Omental fat pad (tissue), 4 donors: ENCODE results near the gene SPN. TPM values are rescaled to one million over a fixed set of nuclear protein-coding genes. Genes with fewer than 3 reads are reported as not detected.
"Not testable (repeated sequence)": the region's sequence is repeated elsewhere in the genome, so short reads cannot be mapped to it uniquely, and the experiment has no call there.

Experiments
- ATAC-seq: fragments of 150-250 bp; one replicate; pipeline ENCODE4 v1.9.1; 2016; ENCODE audit warnings: mild to moderate bottlenecking, moderate library complexity; ENCODE audit not compliant: low FRiP score
- DNase-seq: peaks from one replicate; pipeline ENCODE4 v3.0.0-alpha.2; 2019; ENCODE audit warnings: low spot score
- total RNA-seq, 4 donors: library from RNA; depleted of rRNA; stranded (reverse); fragments of >200 nt; gene quantifications; one replicate each; pipeline ENCODE4 v1.1.0, GENCODE V29; 2016
- TF ChIP-seq, protein P1 (sequence below), 3 donors: fragments of 450-650 bp; IDR thresholded peaks; one replicate each; pipeline ENCODE4 v1.5.1; 2016 to 2017; ENCODE audit warnings: antibody characterized with exemption in 3 of 3, mild to moderate bottlenecking in 3 of 3, moderate library complexity in 2 of 3

SPN gene
- total RNA-seq, 4 donors from 2014 or later = 0.46 to 4.4 (median 1.1) TPM

DNA sequence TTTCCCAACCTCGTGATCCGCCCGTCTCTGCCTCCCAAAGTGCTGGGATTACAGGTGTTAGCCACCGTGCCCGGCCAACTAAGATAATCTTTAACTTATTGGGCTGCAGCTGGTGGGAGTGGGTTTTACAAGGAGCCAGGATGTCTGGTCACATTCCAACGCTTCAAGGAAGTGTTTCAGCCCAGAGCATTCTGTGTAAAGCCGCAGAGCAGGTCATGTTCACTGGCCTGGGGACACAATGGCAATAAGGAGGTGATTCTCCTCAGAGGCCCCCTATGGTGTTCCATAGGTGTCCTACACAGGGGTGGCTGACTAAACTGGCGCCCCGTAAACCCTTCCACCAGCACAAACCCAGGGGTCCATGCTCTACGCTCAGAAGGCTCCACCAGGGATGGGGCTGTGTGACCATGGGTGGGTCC lies 17.1 kb downstream of the SPN start:
- TF ChIP-seq, protein P1, sequence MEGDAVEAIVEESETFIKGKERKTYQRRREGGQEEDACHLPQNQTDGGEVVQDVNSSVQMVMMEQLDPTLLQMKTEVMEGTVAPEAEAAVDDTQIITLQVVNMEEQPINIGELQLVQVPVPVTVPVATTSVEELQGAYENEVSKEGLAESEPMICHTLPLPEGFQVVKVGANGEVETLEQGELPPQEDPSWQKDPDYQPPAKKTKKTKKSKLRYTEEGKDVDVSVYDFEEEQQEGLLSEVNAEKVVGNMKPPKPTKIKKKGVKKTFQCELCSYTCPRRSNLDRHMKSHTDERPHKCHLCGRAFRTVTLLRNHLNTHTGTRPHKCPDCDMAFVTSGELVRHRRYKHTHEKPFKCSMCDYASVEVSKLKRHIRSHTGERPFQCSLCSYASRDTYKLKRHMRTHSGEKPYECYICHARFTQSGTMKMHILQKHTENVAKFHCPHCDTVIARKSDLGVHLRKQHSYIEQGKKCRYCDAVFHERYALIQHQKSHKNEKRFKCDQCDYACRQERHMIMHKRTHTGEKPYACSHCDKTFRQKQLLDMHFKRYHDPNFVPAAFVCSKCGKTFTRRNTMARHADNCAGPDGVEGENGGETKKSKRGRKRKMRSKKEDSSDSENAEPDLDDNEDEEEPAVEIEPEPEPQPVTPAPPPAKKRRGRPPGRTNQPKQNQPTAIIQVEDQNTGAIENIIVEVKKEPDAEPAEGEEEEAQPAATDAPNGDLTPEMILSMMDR (IDR thresholded peaks at IDR 0.05) = no peak
- DNase-seq (no peak), ATAC-seq (no peak)

DNA sequence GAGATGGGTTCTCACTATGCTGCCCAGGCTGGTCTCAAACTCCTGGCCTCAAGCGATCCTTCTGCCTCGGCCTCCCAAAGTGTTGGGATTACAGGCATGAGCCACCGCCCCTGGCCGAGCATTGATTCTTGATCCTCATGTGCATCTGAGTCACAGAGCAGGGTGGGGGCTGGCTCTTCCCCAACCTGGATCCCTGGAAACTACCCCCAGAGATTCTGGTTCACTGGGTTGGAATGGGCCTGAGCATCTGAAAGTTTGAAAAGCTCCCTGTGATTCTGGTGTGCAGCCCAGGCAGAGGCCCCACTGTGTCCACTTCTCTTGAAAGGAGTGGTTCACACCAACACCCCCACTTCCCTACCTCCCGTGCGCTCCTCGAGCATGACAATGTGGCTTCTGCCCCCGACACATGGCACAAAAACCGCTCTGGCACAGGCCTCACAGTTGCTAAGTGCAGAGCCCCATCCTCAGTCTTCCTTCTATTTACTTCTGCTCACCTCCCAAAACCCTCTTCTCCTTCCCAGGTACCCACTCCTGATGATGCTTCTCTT lies 20.6 kb downstream of the SPN start:
- ATAC-seq (no peak), DNase-seq (no peak)
- TF ChIP-seq, protein P1 (IDR thresholded peaks at IDR 0.05) = no peak

DNA sequence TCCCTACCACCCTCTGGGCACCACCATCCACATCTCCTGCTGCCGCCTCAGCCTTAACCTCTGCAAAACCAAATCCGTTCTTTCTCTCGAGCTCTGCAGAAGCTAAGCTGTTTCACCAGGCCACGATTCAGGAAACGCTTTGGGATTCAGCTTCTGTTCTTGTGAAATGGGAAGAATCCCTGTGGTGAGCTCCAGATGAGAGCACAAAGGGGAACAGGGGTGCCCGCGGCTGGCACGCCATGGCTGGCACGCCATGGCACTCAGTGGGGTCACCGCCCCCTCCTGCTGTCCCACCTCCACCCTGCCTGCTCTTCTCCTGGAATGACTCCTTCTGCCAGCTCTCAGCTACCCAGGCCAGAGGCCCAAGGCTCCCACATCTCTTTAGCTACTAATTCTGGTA lies 21.6 kb downstream of the SPN start:
- DNase-seq = no peak
- no peak for ATAC-seq
- TF ChIP-seq, protein P1 (IDR thresholded peaks at IDR 0.05) = no peak

DNA sequence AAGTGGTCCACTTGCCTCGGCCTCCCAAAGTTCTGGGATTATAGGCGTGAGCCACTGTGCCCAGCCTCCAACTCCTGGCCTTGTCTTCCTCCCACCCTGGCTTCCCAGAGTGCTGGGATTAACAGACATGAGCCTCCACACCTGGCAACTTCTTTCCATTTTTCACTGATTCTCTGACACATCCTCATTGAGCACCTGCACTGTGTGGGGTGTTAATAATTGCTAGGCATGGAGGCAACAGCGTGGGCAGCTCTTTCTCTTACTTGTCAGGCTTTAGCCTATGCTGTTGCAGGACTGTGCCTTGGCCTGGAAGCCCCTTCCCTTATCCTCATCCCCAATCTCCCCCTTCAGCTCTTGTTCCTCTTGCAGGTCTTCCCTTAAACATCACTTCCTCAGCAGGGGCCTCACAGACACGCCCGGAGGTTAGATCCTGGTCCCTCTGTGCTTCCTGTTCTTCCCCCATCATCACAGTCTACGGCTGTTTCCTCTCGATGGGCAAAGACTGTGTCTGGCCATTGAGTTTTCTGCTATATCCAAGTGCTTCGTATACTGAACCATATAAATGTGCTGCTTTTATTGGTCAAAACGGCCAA lies 23.8 kb downstream of the SPN start:
- ATAC-seq (no peak), DNase-seq (no peak)
- TF ChIP-seq, protein P1 (IDR thresholded peaks at IDR 0.05) = no peak

DNA sequence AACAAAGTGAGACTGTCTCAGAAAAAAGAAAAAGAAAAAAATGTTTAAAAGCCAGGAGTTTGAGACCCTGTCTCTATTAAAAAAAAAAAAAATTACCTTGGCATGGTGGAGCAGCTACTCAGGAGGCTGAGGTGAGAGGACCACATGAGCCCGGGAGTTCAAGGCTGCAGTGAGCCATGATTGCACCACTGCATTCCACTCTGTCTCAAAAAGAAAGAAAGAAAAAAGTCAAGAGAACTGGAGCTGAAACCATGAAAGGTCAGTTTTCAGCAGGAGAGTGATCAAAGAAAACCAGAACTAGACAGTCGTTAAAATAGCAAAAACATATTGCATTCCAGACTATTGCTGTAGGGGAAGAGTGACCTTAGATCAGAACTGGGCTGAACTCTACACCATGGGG lies 24.7 kb downstream of the SPN start:
- no peak for DNase-seq
- TF ChIP-seq, protein P1 (IDR thresholded peaks at IDR 0.05) = no peak
- no peak for ATAC-seq

DNA sequence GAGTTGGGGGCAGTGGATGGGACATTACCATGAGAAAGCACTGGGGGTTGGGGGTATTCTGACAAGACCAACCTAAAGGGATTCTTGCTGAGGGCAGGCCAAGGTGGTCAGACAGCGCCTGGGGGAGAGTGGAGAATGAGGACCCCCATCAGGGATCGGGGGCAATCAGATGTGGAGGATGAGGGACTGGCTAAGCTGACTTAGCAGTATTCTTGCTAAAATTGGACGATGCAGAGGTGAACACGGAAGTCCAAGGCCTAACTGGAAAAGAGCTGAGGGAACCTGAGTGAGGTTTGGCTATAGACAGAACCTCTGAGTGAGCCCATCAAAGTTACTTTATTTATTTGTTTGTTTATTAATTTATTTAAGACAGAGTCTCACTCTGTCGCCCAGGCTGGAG lies 25.1 kb downstream of the SPN start:
- TF ChIP-seq, protein P1 (IDR thresholded peaks at IDR 0.05) = no peak
- DNase-seq (no peak), ATAC-seq (no peak)

DNA sequence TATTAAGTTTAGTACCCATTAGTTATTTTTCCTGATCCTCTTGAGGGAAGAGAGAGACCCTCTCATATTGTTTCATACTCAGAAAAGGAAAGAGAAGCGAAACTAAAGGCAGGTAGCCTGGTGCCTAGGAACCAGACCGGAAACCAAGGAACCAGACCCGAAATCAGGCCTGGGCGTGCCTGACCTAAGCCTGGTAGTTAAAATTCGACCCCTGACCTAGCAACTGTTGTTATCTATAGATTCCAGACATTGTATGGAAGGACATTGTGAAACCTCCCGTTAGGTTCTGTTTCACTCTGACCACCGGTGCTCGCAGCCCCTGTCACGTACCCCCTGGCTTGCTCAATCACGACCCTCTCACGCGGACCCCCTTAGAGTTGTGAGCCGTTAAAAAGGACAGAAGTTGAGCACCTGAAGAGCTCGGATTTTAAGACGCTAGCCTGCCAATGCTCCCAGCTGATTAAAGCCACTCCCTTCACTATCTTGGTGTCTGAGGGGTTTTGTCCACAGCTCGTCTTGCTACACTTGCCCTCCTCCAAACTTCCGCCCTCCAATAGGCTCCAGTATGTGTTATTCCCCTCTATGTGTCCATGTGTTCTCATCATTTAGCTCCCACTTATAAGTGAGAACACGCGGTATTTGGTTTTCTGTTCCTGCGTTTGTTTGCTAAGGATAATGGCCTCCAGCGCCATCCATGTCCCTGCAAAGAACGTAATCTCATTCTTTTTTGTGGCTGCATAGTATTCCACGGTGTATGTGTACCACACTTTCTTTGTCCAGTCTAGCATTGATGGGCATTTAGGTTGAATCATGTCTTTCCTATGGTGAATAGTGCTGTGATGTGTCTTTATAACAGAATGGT lies 26.7 kb downstream of the SPN start:
- ATAC-seq, DNase-seq: not testable (repeated sequence)

DNA sequence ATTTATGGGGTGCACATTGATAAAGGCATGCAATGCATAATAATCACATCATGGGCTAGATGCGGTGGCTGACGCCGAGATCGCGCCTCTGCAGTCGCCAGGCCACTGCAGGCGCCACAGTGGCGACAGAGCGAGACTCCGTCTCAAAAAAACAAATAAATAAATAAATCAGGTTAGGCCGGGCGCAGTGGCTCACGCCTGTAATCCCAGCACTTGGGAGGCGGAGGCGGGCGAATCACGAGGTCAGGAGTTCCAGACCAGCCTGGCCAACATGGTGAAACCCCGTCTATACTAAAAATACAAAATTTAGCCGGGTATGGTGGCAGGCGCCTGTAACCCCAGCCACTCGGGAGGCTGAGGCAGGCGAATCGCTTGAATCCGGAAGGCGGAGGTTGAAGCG lies 29.6 kb downstream of the SPN start:
- ATAC-seq, DNase-seq: not testable (repeated sequence)
